ENCODE results near the gene KDM1B. TPM values are rescaled to one million over a fixed set of nuclear protein-coding genes. Genes with fewer than 3 reads are reported as not detected.

Gene KDM1B
- total RNA-seq, 4 donors from 2014 or later, result 23.5 to 27.9 (median 24.5) TPM

DNA sequence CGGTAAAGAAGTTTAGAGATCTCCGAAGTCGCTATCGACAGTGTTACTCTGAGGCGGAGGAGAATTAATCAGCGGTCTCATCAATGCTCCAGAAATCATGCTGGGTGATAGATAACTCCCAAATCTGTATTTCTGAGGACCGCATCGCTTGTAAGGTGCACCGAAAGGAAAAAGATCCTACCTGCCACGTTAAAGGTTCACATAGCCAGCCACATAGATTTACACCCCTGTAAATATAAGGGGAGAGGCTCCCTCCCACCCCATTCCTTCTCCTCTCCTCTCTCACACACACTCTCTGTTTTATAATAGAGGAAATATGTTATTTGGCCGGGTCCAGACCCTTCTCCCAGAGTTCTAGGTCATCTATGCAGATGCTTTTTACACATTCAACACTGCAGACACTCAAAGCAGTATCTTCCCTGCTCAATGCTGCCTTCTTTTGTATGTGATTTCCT, 109.7 kb downstream of the KDM1B start:
- WGBS, 2 donors, result 2 to 7% methylated on average over 11 of the region's 11 CpGs

DNA sequence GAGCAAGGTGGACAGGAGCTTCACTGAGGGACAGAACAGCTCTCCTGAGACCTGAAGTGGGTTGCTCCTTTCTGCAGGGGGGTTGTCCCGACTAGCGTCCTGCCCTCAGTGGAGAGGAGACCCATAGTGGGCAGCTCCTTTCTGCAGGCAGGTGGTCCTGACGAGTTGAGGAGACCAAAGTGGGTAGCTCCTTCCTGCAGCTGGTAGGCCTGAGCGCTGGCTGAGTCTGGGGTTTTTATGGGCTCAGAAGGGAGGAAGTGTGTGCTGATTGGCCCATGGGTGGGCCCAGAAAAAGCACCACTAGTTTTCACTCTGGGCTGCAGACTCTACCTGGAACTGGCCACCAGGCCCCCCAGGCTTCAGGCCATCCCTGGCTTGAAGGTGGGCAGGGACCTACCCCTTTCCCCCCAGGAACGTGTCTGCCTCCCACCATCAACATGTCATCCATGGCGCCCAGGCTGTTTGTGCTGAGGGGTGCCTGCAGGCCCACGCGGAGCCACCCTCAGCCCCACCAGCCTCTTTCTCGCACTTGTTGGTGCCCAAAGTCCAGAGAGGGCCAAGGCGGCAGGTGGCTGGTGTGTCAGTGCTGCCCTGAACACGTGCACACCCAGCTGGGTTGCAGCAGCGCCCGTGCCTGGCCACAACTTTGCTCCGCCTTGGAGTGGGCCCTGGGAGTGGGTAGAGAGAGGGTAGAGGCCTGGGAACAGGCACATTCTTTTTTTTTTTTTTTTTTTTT, 110.7 kb downstream of the KDM1B start:
- 96 to 98% methylated on average over 14 of the region's 14 CpGs for WGBS, 2 donors
- intact Hi-C loops (cut with DNase I; ENCODE audit: low total_unique reads), result no loop called here
- TF ChIP-seq, protein P1, sequence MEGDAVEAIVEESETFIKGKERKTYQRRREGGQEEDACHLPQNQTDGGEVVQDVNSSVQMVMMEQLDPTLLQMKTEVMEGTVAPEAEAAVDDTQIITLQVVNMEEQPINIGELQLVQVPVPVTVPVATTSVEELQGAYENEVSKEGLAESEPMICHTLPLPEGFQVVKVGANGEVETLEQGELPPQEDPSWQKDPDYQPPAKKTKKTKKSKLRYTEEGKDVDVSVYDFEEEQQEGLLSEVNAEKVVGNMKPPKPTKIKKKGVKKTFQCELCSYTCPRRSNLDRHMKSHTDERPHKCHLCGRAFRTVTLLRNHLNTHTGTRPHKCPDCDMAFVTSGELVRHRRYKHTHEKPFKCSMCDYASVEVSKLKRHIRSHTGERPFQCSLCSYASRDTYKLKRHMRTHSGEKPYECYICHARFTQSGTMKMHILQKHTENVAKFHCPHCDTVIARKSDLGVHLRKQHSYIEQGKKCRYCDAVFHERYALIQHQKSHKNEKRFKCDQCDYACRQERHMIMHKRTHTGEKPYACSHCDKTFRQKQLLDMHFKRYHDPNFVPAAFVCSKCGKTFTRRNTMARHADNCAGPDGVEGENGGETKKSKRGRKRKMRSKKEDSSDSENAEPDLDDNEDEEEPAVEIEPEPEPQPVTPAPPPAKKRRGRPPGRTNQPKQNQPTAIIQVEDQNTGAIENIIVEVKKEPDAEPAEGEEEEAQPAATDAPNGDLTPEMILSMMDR (IDR thresholded peaks at IDR 0.05), result no peak
- no peak for TF ChIP-seq POLR2A (IDR thresholded peaks at IDR 0.05)
- no peak for DNase-seq (ENCODE audit: low spot score in 2 of 2)
- H3K4me3 ChIP-seq (ENCODE audit: low read depth, poor library complexity, severe bottlenecking), result no peak overlapping the region

More for the DNA sequence above, 109.7 kb downstream of the KDM1B start:
- intact Hi-C loops (cut with DNase I; ENCODE audit: low total_unique reads), result no loop called here
- TF ChIP-seq POLR2A (IDR thresholded peaks at IDR 0.05), result no peak
- TF ChIP-seq, protein P1 (IDR thresholded peaks at IDR 0.05), result no peak
- peak overlapping the region; percentile 84 for H3K4me3 ChIP-seq (ENCODE audit: low read depth, poor library complexity, severe bottlenecking)
- DNase-seq (ENCODE audit: low spot score in 2 of 2), result no peak

DNA sequence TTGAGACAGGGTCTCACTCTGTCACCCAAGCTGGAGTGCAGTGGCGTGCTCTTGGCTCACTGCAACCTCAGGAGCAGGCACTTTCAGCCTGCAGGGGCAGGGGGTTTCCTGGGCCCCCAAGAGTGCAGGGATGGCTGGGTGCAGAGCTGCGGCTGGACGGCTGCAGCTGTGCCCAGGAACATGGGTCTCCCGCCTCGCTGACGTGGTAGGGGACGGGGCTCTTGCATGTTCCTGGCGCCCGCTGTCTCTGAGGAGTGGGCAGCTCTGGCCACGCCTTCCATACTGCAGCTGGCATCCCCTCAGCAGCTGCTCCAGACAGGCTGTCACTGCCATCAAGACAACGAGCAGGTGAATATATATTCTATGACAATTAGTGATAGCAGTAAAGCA, 111.3 kb downstream of the KDM1B start:
- no peak for DNase-seq (ENCODE audit: low spot score in 2 of 2)
- no peak overlapping the region for H3K4me3 ChIP-seq (ENCODE audit: low read depth, poor library complexity, severe bottlenecking)
- no peak for TF ChIP-seq POLR2A (IDR thresholded peaks at IDR 0.05)
- TF ChIP-seq, protein P1 (IDR thresholded peaks at IDR 0.05), result no peak
- WGBS, 2 donors, result 83 to 96% methylated on average over 8 to 11 of the region's 11 CpGs
- intact Hi-C loops (cut with DNase I; ENCODE audit: low total_unique reads), result no loop called here

DNA sequence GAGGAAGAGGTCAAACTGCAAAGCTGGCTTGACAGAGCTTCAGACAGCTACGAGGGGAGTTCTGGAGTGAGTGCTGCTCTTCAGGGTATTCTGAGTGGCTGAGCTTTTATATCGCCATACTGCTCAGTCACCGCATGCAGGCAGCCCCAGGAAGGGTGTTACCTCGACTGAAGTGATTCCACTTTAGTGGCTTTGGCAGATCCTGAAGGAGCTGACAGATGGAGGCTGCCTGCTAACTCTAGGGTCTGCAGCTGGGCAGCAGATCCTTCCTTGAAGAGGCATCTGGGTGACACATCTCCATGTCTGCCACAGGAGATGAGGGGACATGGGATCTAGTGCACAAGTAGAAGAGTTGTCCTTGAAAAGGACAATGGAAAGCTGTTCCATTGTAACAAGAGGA, 112.8 kb downstream of the KDM1B start:
- intact Hi-C loops (cut with DNase I; ENCODE audit: low total_unique reads), result no loop called here
- TF ChIP-seq, protein P1 (IDR thresholded peaks at IDR 0.05), result no peak
- no peak for TF ChIP-seq POLR2A (IDR thresholded peaks at IDR 0.05)

DNA sequence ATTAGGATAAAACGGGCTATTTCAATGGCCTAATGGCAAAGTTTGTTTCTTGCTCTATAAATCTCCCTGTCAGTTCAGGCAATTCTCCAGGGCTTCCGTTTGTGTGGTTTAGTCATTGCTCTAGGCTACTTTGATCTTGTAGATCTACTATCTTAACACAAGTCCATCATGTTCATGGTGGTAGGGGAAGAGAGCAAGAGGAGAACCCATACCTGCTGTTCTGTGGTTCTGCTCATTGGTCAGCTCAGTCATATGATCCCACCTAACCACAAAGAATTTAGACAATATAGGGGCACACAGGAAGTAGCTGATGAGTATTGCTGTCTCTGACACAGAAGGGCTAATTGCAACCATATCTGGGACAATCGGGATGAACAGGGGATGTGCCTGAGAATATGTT, 114.0 kb downstream of the KDM1B start:
- intact Hi-C loops (cut with DNase I; ENCODE audit: low total_unique reads), result no loop called here
- no peak overlapping the region for H3K4me3 ChIP-seq (ENCODE audit: low read depth, poor library complexity, severe bottlenecking)
- DNase-seq (ENCODE audit: low spot score in 2 of 2), result no peak
- TF ChIP-seq, protein P1 (IDR thresholded peaks at IDR 0.05), result no peak
- no peak for TF ChIP-seq POLR2A (IDR thresholded peaks at IDR 0.05)
- 14 to 16% methylated on average over 3 of the region's 3 CpGs for WGBS, 2 donors

More for the DNA sequence above, 112.8 kb downstream of the KDM1B start:
- DNase-seq (ENCODE audit: low spot score in 2 of 2), result no peak
- WGBS, 2 donors, result 70 to 94% methylated on average over 4 of the region's 4 CpGs
- H3K4me3 ChIP-seq (ENCODE audit: low read depth, poor library complexity, severe bottlenecking), result no peak overlapping the region

Data from lower leg skin (tissue), 4 donors.